Natural killer cell (primary cell): ENCODE measurements around the gene SND1. TPM values are rescaled to one million over a fixed set of nuclear protein-coding genes. Genes with fewer than 3 reads are reported as not detected.

ENCODE experiments used
- ATAC-seq, 3 donors: fragments of 150-1000 bp in 2 of 3; fragments of 200-7000 bp in 1 of 3; cut with Tn5 transposase; 1 replicate in 1 of 3; 2 replicates in 2 of 3; pipeline ENCODE4 v1.10.0; 2021; ENCODE audit warnings: mild to moderate bottlenecking in 2 of 3, moderate library complexity in 2 of 3
- DNase-seq, 2 donors: peaks; one replicate each; pipeline versions ENCODE4 v3.0.0 to v3.0.0-alpha.2; 2013 to 2021; ENCODE audit warnings: mixed read lengths in 1 of 2
- H3K27ac ChIP-seq: one replicate; pipeline ENCODE4 v1.5.1; 2013; ENCODE audit warnings: mild to moderate bottlenecking, low read length
- H3K27me3 ChIP-seq: one replicate; pipeline ENCODE4 v1.6.1; 2013; ENCODE audit warnings: low read length; ENCODE audit not compliant: control insufficient read depth, insufficient read depth
- H3K36me3 ChIP-seq: one replicate; pipeline ENCODE4 v1.6.1; 2013; ENCODE audit warnings: low read length; ENCODE audit not compliant: control insufficient read depth, insufficient read depth
- H3K4me1 ChIP-seq: one replicate; pipeline ENCODE4 v1.6.1; 2013; ENCODE audit warnings: low read length; ENCODE audit not compliant: control insufficient read depth, insufficient read depth
- H3K4me3 ChIP-seq: one replicate; pipeline ENCODE4 v1.5.1; 2013; ENCODE audit warnings: low read length
- H3K9me3 ChIP-seq: one replicate; pipeline ENCODE4 v1.6.1; 2013; ENCODE audit warnings: low read length; ENCODE audit not compliant: control insufficient read depth, insufficient read depth
- H3K27ac Mint-ChIP-seq, 2 donors: one replicate each; pipeline ENCODE4 v1.8.0; 2022; ENCODE audit warnings: mild to moderate bottlenecking in 2 of 2, mixed read lengths in 2 of 2, moderate library complexity in 1 of 2
- H3K27me3 Mint-ChIP-seq, 2 donors: one replicate each; pipeline ENCODE4 v1.8.0; 2022; ENCODE audit warnings: low read depth in 2 of 2, mixed read lengths in 2 of 2
- H3K36me3 Mint-ChIP-seq: one replicate; pipeline ENCODE4 v1.8.0; 2022; ENCODE audit warnings: mixed read lengths
- H3K4me1 Mint-ChIP-seq, 2 donors: one replicate each; pipeline ENCODE4 v1.8.0; 2022; ENCODE audit warnings: mixed read lengths in 2 of 2
- H3K4me3 Mint-ChIP-seq: one replicate; pipeline ENCODE4 v1.8.0; 2022; ENCODE audit warnings: mild to moderate bottlenecking, moderate library complexity, mixed read lengths
- H3K9me3 Mint-ChIP-seq, 2 donors: one replicate each; pipeline ENCODE4 v1.8.0; 2022; ENCODE audit warnings: mixed read lengths in 2 of 2
- CTCF ChIP-seq: fragments of 200-600 bp; IDR thresholded peaks from one replicate; pipeline ENCODE4 v1.8.0; 2022; ENCODE audit warnings: antibody characterized with exemption
- WGBS: methylation state at CpG from one replicate; pipeline ENCODE4 v1.1.7; 2013; ENCODE audit warnings: missing lambda C conversion rate; ENCODE audit not compliant: insufficient coverage; 5-methylcytosine and 5-hydroxymethylcytosine counted together
- intact Hi-C: fragments of 100-400 bp; cut with micrococcal nuclease; formaldehyde crosslinking; loops from one replicate; pipeline ENCODE4 v1.14.2; 2022
- total RNA-seq, 4 donors: library from RNA; stranded (reverse); fragments of 120-200 nt in 1 of 4; gene quantifications; one replicate each; pipeline versions ENCODE4 v1.2.3 to v1.2.4, GENCODE V29; 2013 to 2022

Gene SND1
- total RNA-seq, 3 donors from 2014 or later (not counting 1 experiment from before 2014, with no cell fraction given) = 149 to 188 (median 149) TPM

GRCh38 chr7:127930341-127931328 lies 278.6 kb downstream of the SND1 start:
- H3K27ac ChIP-seq = no peak overlapping the region
- peaks cover 10% of the 10 kb centered on the region for H3K36me3 ChIP-seq
- H3K4me3 ChIP-seq = no peak overlapping the region
- Mint-ChIP-seq H3K27ac (no peak overlapping the region), H3K27me3 (no peaks in the 10 kb centered on the region), H3K9me3 (no peaks in the 10 kb centered on the region), H3K4me3 (no peak overlapping the region), H3K36me3 (peaks cover 7% of the 10 kb centered on the region), H3K4me1 (peaks cover 0 to 14% of the 10 kb centered on the region in 2 donors)
- no peaks in the 10 kb centered on the region for H3K9me3 ChIP-seq
- ATAC-seq (no peak), DNase-seq (no peak)
- H3K4me1 ChIP-seq = no peaks in the 10 kb centered on the region
- intact Hi-C loops = no loop called here
- WGBS = 88% methylated on average over 3 of the region's 3 CpGs
- no peak for TF ChIP-seq CTCF
- H3K27me3 ChIP-seq = no peaks in the 10 kb centered on the region

- DNase-seq (no peak), ATAC-seq (no peak)
- no peaks in the 10 kb centered on the region for H3K9me3 Mint-ChIP-seq
- Histone ChIP-seq H3K4me3 (no peak overlapping the region), H3K36me3 (peaks cover 10% of the 10 kb centered on the region), H3K4me1 (no peaks in the 10 kb centered on the region), H3K27me3 (no peaks in the 10 kb centered on the region), H3K27ac (no peak overlapping the region), H3K9me3 (no peaks in the 10 kb centered on the region)
- WGBS = 93% methylated on average over 1 of the region's 1 CpG
- no peak overlapping the region for H3K4me3 Mint-ChIP-seq
- H3K27ac Mint-ChIP-seq = no peak overlapping the region
- intact Hi-C loops = no loop called here
- peaks cover 7% of the 10 kb centered on the region for H3K36me3 Mint-ChIP-seq
- TF ChIP-seq CTCF = no peak
- H3K4me1 Mint-ChIP-seq = peaks cover 0 to 10% of the 10 kb centered on the region in 2 donors
- H3K27me3 Mint-ChIP-seq = no peaks in the 10 kb centered on the region
Observed at GRCh38 chr7:127932076-127932475, 280.1 kb downstream of the SND1 start.

GRCh38 chr7:127932496-127932895 lies 280.5 kb downstream of the SND1 start:
- peaks cover 0 to 12% of the 10 kb centered on the region in 2 donors for H3K4me1 Mint-ChIP-seq
- TF ChIP-seq CTCF = no peak
- DNase-seq (no peak), ATAC-seq (no peak)
- WGBS = 100% methylated on average over 1 of the region's 1 CpG
- peaks cover 7% of the 10 kb centered on the region for H3K36me3 Mint-ChIP-seq
- no peaks in the 10 kb centered on the region for H3K27me3 Mint-ChIP-seq
- no peak overlapping the region for H3K27ac Mint-ChIP-seq
- Histone ChIP-seq H3K4me1 (no peaks in the 10 kb centered on the region), H3K9me3 (no peaks in the 10 kb centered on the region), H3K27ac (no peak overlapping the region), H3K36me3 (peaks cover 10% of the 10 kb centered on the region), H3K4me3 (no peak overlapping the region), H3K27me3 (no peaks in the 10 kb centered on the region)
- no peak overlapping the region for H3K4me3 Mint-ChIP-seq
- intact Hi-C loops = no loop called here
- no peaks in the 10 kb centered on the region for H3K9me3 Mint-ChIP-seq
